Ramos (cell line): Measurements from ENCODE around the gene MAP7.

ENCODE experiments used
- in situ Hi-C: fragments of 300-500 bp; cut with MboI; formaldehyde crosslinking; loops from one replicate; pipeline ENCODE4 v1.14.3; 2022; ENCODE audit warnings: low sequenced_read_pairs; ENCODE audit not compliant: unreplicated experiment

The MAP7 gene

DNA sequence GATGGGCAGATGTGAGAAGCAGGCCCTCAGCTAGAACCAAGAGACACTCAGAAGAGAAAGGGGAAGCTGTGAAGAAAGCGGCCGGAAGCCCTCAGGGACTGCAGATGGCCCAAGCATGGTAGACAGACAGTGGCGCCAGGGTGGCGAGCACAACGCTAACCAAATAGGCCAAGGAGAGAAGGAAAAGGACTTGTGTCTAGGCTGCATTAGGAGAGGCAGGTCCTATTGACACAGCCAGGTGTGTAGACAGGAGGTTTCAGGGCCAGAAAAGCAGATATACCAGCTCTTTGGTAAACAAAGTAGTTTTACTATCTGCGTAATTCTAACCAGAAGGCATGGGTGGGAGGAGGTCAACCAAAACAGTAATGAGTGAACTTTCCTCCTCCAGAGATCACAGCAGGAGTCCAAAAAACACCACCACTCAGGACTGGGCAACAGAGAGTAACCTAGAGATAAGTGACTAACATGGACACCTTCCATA is 15.8 kb upstream of the MAP7 start:
- in situ Hi-C loops, result no loop called here

DNA sequence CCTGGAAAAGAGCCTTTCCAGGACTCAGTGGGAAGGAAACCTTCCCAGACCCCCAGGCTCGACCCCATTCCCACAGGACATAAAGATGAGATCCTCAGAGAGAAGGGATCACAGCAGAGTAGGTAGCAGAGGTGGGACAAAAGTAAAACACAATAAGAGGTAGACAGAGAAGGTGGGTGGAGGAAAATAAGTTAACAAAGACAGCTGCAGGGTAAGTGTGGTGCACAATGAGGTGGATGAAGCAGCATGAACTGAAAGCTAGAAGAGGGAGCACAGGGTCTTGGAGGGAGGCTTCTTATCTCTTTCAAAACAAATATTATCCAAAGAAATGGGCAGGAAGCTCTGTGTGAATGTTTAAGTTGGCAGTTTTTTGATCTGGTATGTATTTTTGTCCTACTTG is 14.0 kb upstream of the MAP7 start:
- in situ Hi-C loops, result no loop called here

DNA sequence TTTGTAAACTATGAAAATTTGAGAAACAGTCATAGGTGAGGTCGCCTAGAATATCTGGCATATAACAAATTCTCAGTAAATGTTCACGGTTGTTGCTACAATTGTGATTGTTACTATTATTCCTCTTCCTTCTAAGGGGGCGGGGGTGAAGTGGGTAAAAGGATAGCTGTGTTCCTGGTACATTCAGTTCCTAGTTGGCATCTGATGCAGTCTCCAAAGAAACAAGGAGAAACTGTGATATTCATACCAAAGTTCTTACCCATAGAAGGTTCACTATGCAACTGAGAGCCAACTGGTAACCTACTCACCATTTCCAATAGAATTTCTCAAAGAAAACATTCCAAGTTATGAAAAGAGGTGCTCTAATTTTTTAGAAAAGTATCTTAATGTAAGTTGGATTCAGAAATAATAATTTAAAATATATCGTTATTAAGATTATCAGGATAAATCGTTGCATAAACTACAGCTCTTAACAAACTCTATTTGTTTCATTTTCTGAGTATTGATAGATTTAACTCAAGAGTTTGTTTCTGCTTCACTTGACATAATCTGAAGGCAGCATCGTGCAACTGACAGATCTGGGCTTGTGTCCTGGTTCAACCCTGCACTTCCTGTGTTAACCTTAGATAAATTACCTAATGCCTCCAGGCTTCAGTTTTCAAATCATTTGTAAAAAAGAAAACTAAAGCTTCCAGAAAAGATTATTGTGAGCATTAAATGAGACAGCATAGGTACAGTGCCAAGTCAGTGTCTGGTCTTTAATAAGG is 13.3 kb upstream of the MAP7 start:
- in situ Hi-C loops, result no loop called here

DNA sequence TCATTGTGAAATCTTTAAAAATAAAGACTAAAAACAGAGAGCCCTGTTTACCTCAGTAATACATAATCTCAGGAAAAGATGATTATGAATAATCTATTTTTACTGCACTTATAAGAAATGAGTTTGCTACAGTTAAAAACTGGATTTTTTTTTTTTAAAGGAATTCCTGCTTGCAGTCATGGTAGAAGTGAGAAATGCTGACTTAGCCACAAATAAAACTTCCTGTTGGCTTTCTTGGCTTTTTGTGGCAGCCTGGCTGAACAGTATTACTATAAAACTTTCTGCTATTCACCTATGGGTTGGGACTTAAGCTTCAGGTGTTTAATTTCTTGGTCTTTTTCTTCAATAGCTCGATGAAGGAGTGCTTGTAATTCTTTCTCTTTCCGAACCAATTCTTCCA is 12.0 kb upstream of the MAP7 start:
- in situ Hi-C loops, result no loop called here

DNA sequence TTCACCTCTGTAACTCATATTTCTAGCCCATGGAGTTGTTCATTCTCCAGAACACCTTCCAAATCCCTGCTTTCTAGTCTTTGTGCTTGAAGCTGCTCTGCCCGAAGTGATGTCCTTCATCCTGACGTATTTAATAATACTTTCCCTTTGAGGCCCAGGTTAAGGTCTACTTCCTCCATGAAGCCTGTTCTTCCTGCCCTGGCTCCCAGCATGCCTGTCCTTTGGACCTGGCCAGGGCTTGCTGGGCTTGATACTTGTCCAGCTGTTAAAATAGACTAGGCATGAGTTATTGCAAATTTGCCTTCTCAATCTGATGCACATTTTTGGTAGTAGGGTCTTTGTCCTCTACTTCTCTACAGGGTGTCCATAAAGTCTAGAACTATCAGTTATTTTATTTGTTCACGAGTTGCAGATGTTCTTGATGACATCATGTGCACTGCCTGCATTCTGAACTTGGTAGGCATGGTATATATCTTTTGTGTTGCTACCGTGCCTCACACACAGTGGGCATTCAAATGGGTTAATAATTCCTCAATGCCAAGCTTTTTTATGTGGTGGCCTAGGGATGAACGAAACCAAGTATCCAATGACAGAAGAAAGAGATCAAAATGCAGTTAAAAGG is 3.1 kb upstream of the MAP7 start:
- in situ Hi-C loops, result no loop called here

DNA sequence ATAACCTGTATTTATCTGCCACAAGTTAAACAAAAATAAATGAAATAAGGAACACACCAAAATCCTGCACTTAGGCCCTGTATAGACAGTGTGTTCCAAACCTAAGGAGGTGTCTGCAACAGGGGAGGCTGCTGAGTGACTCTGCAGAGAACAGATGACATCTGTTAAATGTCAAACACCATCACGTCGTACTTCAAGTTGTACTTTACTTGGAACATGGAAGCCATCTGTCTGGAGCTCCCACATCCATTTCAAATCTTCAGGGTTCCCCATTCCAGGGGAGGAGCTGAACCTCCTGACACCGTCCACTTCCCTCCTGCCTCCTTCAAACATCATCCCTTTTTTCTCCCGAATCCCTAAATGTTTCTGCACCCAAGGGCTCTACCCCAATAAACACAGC is 1.8 kb upstream of the MAP7 start:
- in situ Hi-C loops, result no loop called here

DNA sequence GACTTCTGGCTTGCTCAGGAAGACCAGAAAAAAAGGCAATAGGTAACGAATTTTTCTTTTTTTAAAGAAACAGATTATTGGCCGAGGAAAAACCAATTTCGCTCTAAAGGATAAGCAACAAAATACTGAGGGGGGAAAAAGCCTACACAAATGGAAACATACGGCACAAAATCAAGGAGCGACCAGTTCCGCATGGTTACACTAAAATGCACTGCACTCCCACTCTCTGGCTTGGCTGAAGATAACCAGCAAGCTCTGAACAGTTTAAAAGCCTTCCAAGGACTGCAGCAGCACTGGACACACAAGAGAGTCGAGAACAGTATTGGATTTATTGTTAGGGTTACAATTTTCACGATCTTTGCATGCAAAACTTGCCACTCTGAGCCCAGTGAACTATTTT is 881 bp upstream of the MAP7 start:
- in situ Hi-C loops, result no loop called here

DNA sequence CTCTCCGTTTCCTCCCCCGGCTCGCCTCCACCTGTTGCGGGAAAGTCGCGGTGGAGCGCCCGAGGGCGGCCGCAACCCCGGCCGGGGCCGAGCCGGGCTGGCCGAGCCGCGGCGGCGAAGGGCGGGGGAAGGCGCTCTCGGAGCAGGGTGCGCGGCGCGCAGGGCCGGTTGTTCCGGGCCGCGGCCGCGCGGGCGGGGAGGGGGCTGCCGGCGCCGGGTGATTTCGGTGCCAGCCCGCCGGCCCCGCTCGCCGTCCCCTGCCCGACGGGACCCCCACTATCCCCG is 235 bp downstream of the MAP7 start:
- in situ Hi-C loops, result no loop called here

DNA sequence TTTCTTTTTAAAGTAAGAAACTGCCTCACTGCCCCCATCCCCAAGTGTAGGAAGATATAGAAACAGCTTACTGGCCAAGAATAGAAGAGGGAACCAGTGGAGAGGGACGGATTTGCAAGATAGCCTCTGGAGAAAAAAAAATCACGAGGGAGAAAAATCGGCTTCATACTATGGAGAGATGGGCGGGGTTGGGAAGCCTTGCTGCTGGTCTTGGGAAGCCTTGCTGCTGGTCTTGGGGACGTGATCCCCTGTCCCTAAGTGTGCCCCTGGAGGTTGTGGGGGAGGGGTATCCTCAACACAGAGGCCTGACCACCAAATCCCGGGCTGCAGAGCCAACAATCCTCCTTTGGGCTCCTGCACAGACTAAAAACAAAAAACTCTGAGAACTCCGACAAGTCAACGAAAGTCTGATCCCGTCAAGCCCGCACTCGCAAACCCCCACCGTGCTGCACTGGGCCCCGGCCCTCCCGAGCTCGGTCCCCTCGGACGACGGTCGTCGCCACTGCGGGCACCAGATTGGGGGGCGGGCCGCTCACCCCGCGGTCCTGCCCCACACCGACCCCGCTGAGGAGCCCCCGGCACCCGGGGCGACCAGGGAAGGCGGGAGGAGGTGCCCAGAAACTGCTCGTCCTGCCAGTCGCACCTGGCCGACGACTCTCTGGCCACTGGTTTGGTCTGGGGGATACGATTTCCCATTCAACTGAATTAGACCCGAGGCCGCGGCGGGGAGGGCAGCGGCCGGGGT is 750 bp downstream of the MAP7 start:
- in situ Hi-C loops, result loop anchor here (25.0 kb wide), 1 partner anchor 1012 kb away; no protein-coding TSS in a partner anchor

DNA sequence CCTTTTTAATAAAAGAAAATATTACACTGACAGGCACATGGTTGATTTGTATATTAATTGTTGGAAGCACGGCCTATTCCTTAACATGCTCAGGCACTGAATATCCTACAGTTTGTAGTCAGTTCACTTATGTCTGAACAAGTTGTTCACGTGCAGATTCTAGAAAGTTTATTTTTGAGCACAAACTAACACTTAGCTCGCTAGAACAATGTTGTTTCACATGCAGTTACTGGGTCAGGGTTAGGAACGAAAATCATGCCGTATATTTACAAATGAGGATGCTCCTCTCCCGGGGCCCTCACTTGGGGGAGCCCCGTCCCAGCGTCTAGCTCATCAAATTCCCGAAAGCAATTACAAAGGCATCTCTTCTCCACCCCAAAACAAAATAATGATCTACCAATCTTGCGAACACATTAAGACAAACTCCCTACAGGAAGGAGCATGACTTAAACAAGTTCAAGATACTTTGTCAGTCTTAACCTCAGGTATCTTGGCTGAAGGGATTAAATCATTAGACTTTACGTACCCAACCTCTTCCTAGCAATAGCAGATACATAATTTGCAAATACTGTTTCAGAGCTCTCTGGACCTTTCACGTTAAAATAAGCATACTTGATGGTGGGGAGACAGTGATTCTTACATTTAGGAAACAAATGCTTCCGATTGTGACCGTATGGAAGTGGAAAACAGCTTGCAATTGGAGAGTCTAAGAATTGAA is 1.5 kb downstream of the MAP7 start:
- in situ Hi-C loops, result loop anchor here (25.0 kb wide), 1 partner anchor 1011 kb away; no protein-coding TSS in a partner anchor

DNA sequence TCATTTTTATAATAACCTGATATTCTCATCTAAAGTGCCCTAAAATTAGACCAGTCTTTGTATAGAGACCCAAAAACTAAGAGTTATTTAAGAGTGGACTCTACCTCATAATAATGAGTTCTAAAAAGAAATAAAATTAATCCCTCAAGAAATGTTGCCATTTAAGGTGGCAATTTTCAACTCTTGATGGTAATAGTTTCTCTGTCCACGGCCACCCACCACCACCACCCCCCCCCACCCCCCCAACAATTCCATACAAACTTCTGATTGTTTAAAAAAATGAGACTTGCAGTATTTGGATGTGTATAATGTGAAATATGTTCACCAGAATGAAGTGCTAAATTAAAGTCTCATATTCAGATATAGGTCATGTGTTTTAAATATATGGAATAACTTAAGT is 2.4 kb downstream of the MAP7 start:
- in situ Hi-C loops, result loop anchor here (25.0 kb wide), 1 partner anchor 1011 kb away; no protein-coding TSS in a partner anchor

DNA sequence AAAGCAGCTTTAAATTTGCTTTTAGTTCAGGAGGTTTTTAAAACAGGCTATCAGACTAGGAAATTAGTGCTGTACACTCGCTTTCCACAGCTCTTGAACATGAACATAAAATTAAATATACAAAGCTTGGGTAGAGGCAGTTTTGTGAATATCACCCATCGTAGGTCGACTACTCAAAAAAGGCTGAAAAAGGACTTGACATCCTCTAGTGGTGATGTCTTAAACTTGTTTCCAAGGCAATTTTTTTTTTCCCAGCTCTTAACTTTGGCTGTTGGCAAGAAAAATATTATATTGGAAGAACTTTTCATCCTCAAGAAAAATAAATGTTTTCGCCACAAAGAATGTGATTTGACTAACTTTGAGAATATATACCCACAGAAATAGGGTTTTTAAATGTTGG is 2.9 kb downstream of the MAP7 start:
- in situ Hi-C loops, result loop anchor here (25.0 kb wide), 1 partner anchor 1010 kb away; no protein-coding TSS in a partner anchor

DNA sequence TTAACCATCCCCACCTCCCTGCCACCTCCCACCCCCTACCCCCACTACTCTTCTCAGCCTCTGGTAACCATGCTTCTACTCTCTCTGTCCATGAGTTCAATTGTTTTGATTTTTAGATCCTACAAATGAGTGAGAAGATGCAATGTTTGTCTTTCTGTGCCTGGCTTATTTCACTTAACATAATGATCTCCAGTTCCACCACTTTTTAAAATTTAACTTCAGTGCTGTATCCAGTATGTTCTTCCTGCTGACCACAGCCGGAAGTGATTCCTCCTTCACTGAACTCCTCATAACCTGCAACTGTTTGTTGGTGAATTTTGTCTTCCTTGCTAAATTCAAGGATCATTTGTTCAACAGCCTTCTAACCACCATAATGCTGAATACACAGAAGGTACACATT is 3.9 kb downstream of the MAP7 start:
- in situ Hi-C loops, result loop anchor here (25.0 kb wide), 1 partner anchor 1009 kb away; no protein-coding TSS in a partner anchor

DNA sequence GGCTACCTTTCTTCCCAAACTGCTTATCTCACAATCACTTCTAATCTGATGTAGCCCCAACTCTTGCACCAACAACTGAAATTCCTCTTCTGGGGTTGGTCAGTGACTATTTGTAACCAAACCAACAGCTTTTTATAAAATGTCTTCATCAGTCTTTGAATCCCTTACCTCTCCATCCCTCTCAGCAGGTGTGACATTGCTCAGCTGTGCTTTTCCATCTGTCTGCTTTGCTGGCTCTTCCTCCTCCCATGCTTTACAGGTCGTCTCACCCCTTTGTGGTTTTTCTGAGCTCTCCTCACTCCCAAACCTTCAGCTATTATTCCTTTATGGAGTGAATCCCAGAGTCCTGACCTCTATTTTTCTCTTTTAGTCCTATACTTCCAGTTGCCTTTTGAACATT is 5.9 kb downstream of the MAP7 start:
- in situ Hi-C loops, result loop anchor here (25.0 kb wide), 1 partner anchor 1007 kb away; no protein-coding TSS in a partner anchor

DNA sequence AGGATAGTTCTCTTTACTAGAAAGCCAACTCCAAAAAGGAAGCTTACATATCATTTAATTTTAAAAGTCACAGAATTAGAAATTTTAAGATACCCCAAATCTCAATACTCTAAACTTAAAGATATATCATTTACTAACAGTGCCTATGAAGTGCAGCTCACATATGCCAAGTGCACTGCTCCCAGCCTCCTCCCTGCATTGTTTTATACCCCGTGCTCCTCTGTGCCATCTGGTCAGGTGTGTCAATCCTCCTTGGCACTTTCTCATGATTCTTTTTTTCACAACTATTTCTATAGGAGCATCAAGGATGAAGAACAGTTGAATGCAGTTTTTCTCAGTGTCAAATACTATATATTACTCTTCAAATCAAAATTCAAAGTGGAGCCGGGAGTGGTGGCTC is 8.8 kb downstream of the MAP7 start:
- in situ Hi-C loops, result loop anchor here (25.0 kb wide), 1 partner anchor 1004 kb away; no protein-coding TSS in a partner anchor

DNA sequence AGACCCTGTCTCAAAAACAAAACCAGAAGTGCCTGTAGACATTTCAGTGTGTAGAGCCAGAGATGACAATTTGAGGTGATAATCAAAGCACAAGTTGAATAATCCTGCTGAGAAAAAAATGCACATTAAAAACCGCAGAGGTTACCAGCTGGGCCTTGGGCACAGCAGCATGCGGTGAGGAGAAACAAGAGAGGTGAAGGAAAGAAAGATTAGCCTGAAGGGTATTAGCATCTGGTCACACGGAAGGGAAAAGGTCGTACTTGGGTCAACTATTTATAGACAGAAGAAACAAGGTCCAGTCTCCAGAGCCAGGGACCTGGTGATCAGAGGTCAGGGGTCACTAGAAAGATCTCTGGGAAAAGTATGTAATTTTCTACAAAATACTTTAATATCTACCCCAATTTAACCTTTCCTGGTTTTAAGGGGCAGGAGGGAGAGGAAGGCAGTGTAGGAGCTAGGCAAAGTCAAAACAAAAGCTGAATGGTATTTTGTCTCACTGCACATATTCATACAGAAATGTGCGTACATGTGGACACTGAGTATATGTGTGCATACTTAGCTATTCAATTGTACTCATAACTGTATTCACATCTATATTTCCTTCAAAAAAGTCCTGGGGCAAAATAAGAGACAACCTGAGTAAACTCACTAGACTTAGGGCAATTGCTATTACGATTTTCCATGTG is 10.1 kb downstream of the MAP7 start:
- in situ Hi-C loops, result loop anchor here (25.0 kb wide), 1 partner anchor 1003 kb away; no protein-coding TSS in a partner anchor

DNA sequence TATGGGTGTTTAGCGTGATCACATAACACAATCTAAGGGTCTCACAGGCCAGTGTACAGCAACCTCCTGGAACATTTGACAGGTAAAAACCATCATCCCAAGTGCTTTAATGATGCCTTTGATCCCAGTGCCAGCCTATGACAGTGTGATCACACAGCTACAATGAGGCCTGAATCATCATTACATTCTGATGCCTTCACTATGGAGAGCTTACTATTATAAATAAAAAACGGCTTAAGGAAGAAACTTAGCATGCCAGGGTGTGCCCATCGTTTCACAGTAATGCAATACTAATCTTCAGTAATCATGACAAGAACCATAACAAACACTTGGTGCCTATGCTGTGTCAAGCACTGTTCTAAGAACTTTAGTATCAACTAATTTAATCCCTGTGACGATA is 11.4 kb downstream of the MAP7 start:
- in situ Hi-C loops, result loop anchor here (25.0 kb wide), 1 partner anchor 1002 kb away; no protein-coding TSS in a partner anchor

DNA sequence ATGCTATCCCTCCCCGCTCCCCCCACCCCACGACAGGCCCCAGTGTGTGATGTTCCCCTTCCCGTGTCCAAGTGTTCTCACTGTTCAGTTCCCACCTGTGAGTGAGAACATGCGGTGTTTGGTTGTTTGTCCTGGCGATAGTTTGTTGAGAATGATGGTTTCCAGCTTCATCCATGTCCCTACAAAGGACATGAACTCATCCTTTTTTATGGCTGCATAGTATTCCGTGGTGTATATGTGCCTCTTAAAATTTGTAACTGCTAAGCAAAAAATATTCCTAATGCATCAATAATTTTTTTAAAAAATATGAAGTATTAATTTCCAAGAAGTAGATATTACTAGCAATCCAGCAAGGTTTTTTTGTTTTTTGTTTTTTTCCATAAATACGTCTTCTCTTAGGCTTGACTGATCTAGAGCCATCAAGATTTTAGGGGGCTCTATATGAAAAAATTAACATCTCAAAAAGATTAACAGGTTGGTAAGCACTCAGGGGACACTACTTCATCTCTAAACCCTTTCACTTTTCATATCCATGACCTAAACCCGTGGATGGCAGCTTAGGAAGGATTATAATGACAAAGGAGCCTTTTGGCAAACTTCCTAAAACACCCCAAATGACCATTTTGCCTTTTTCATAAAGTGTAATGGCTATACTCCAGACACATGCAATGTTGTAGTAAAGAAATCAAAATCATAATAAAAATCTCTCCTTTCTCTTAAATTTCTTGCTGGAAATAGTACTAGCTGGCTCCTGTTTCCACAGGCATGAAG is 14.2 kb downstream of the MAP7 start:
- in situ Hi-C loops, result loop anchor here (25.0 kb wide), 1 partner anchor 999 kb away; no protein-coding TSS in a partner anchor
